ENCODE data around the gene P4HB. TPM values are rescaled to one million over a fixed set of nuclear protein-coding genes. Genes with fewer than 3 reads are reported as not detected.

Gene P4HB
- total RNA-seq, 1 experiment from 2014 or later: 777 TPM

DNA sequence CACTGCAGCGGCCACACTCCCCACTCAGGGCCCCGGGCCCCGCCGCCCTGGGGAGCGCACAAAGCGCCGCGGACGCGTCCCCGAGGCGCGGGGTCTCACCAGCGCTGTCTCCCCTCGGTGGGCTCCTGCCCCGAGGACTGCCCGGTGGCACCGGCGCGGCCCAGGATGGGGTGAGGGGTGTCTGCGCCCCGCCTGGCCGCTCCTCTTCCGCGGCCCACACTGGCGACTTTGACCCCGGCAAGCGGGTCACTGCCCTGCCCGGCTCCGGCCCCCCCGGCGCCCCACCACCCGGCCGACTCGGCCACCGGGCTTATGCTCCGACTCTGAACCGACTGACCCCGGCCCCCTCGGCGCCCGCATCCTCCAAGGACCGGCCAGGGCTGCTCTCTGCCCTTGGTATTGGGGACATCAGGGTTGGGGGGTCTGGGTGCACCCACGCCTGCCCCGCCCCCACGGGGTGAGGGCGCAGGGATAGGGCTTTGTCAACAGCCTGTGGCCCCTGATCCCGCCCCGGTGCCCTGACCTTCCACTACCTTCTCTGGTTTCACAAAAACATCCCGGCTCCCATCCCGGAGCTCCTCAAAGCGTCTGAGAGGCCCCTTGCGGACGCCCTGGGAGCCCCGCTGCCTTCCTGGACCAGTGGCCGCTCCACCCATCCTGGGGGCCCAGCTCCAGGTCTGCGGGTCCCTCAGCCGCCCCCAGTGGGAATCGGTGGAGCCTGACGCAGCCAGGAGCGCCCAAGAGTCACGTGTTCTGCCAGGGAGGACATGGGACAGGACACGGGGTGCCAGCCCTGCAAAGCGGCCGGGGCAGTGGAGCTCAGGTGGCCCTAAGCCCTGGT lies 55.6 kb downstream of the P4HB start:
- Mint-ChIP-seq H3K4me1 (ENCODE audit: low read depth, unreplicated experiment) (peaks cover 8% of the 10 kb centered on the region), H3K36me3 (ENCODE audit: insufficient read depth, unreplicated experiment) (peaks cover 11% of the 10 kb centered on the region), H3K4me3 (ENCODE audit: low read depth, unreplicated experiment) (peak overlapping the region; percentile 50), H3K9me3 (ENCODE audit: low read depth, unreplicated experiment) (peaks cover 3% of the 10 kb centered on the region), H3K27ac (ENCODE audit: unreplicated experiment) (no peak overlapping the region), H3K27me3 (ENCODE audit: unreplicated experiment) (peaks cover 95% of the 10 kb centered on the region)
- no TSS peak for BruUV-seq (replicated peaks)
- no peak for DNase-seq
- intact Hi-C loops (cut with micrococcal nuclease; ENCODE audit: unreplicated experiment): no loop called here
- TF ChIP-seq CTCF (IDR thresholded peaks at IDR 0.05; ENCODE audit: unreplicated experiment): no peak
- CTCF ChIA-PET: interaction anchor here (0.9 kb wide), 1 partner anchor 17 kb away, joined by 5 read pairs; no protein-coding TSS in a partner anchor

DNA sequence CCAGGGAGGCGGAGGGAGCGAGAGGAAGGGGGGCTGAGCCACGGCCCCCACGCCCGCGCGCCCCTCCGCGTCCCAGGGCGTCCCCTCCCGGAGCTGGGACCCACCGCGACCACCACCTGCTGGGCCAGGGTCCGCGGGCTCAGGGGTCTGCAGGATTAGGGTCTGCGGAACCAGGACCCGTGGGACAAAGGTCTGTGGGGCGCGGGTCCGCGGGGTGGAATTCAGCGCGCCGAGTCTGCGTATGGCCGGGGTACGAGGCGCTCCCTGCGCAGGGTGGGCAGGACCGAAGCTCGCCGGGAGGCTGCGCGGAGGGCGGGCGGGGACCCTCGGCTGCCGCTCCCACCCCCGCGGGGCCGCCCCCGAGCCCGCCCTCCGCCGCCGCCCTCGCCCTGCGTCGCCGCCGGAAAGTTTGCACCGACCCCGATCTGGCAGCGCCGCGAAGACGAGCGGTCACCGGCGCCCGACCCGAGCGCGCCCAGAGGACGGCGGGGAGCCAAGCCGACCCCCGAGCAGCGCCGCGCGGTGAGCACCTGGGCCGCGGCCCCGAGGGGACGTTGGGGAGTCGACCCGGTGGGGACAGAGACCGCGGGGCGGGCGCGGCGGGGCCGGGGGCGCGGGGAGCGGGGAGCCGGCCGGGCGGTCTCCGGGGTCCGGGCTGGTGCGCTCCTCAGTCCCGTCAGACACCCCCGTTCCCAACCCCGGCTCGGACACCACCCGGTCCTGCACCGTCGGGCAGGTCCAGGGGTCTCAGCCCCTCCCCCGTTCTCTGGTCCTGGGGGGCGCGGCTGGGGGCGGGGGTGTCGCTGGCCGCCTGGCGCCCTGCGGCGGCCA lies 56.4 kb downstream of the P4HB start, which contains the start of gene GCGR:
GCGR (plus strand) TSS at position 423 of the 831 bp plus-strand sequence. CDS start 4,869 bp downstream, outside the sequence.
- DNase-seq: no peak
- H3K36me3 Mint-ChIP-seq (ENCODE audit: insufficient read depth, unreplicated experiment): peaks cover 7% of the 10 kb centered on the region
- peaks cover 8% of the 10 kb centered on the region for H3K4me1 Mint-ChIP-seq (ENCODE audit: low read depth, unreplicated experiment)
- peaks cover 95% of the 10 kb centered on the region for H3K27me3 Mint-ChIP-seq (ENCODE audit: unreplicated experiment)
- TF ChIP-seq CTCF (IDR thresholded peaks at IDR 0.05; ENCODE audit: unreplicated experiment): no peak
- intact Hi-C loops (cut with micrococcal nuclease; ENCODE audit: unreplicated experiment): no loop called here
- no peak within 1 kb of the TSS for H3K27ac Mint-ChIP-seq (ENCODE audit: unreplicated experiment)
- CTCF ChIA-PET: no interaction called here
- peak within 1 kb of the TSS; percentile 50 for H3K4me3 Mint-ChIP-seq (ENCODE audit: low read depth, unreplicated experiment)
- BruUV-seq (replicated peaks): no TSS peak
- no peaks in the 10 kb centered on the region for H3K9me3 Mint-ChIP-seq (ENCODE audit: low read depth, unreplicated experiment)

DNA sequence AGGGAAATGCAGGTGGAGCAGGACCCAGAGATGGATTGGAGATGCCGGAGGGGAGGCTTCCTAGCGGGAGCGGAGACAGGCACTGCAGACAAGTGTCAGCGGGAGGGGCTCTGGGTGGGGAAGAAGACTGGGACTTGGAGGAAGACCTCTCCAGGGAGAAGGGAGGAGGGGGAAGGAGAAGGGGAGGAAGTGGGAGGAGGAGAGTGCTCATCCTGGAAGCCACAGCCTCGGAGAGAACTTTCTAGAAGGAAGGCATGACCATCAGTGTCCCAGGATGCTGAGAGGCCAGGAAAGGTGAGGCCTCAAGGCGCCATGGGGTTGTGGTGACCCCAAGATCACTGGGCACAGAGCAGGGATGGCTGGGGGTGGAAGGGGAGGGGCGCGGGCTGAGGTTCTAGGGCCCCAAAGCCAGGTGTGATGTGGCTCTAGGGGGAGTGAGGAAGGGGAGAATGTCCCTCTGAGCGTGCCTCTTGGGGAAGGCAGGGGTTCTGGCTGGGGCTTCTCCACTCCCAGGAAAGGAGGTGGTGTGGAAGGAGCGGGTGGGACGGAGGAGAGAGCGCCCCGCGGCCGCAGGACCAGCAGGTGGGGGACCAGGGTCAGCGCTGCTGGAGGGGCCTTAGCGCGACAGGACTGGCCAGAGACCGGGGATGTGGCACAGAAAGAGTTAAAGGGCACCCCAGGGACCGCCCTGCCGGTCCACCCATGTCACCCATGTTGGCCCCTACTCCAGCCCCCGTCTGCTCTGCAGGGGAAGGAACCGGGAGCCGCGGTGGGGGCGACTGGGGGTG lies 57.3 kb downstream of the P4HB start:
- CTCF ChIA-PET: interaction anchor here (0.6 kb wide), 1 partner anchor 68 kb away, joined by 3 read pairs; no protein-coding TSS in a partner anchor
- BruUV-seq (replicated peaks): no TSS peak
- no peak for TF ChIP-seq CTCF (IDR thresholded peaks at IDR 0.05; ENCODE audit: unreplicated experiment)
- no peak for DNase-seq
- no peaks in the 10 kb centered on the region for H3K9me3 Mint-ChIP-seq (ENCODE audit: low read depth, unreplicated experiment)
- H3K36me3 Mint-ChIP-seq (ENCODE audit: insufficient read depth, unreplicated experiment): peaks cover 6% of the 10 kb centered on the region
- no peak overlapping the region for H3K4me3 Mint-ChIP-seq (ENCODE audit: low read depth, unreplicated experiment)
- intact Hi-C loops (cut with micrococcal nuclease; ENCODE audit: unreplicated experiment): no loop called here
- peaks cover 88% of the 10 kb centered on the region for H3K27me3 Mint-ChIP-seq (ENCODE audit: unreplicated experiment)
- H3K27ac Mint-ChIP-seq (ENCODE audit: unreplicated experiment): no peak overlapping the region
- peaks cover 8% of the 10 kb centered on the region for H3K4me1 Mint-ChIP-seq (ENCODE audit: low read depth, unreplicated experiment)
